Fibroblast of villous mesenchyme (primary cell): Measurements from ENCODE around the gene SLC35A4. TPM values are rescaled to one million over a fixed set of nuclear protein-coding genes. Genes with fewer than 3 reads are reported as not detected.
"Not testable (repeated sequence)": the region's sequence is repeated elsewhere in the genome, so short reads cannot be mapped to it uniquely, and the experiment has no call there.

Experiments used
- DNase-seq: peaks from one replicate; pipeline ENCODE4 v3.0.0-alpha.2; 2010; ENCODE audit warnings: low read depth
- H3K4me3 ChIP-seq: 2 replicates; pipeline ENCODE4 v1.5.1; 2011; ENCODE audit warnings: low read depth, mild to moderate bottlenecking, low read length
- CTCF ChIP-seq: IDR thresholded peaks from 2 replicates; pipeline ENCODE4 v1.5.1; 2012; ENCODE audit warnings: low read depth, mild to moderate bottlenecking, low read length; ENCODE audit not compliant: insufficient read depth
- total RNA-seq: library from RNA; depleted of rRNA; stranded (reverse); fragments of >200 nt; gene quantifications from 2 replicates; pipeline ENCODE4 v1.2.3, GENCODE V29; 2012

SLC35A4 gene
- total RNA-seq, 1 donor = 13.8 TPM

GRCh38 chr5:140576776-140577201 lies 12.2 kb downstream of the SLC35A4 start:
- no peak for TF ChIP-seq CTCF
- peak; percentile 17 for DNase-seq
- H3K4me3 ChIP-seq = no peak overlapping the region

GRCh38 chr5:140579188-140579747 lies 14.6 kb downstream of the SLC35A4 start:
- not testable (repeated sequence) for H3K4me3 ChIP-seq, DNase-seq

GRCh38 chr5:140587495-140587894 lies 22.9 kb downstream of the SLC35A4 start:
- no peak for TF ChIP-seq CTCF
- no peak overlapping the region for H3K4me3 ChIP-seq
- peak; percentile 21 for DNase-seq

GRCh38 chr5:140588311-140589070 lies 23.9 kb downstream of the SLC35A4 start:
- H3K4me3 ChIP-seq = no peak overlapping the region
- DNase-seq = peak; percentile 45
- no peak for TF ChIP-seq CTCF

- H3K4me3 ChIP-seq = no peak overlapping the region
- no peak for DNase-seq
- TF ChIP-seq CTCF = no peak
These were observed 26.2 kb downstream of the SLC35A4 start for GRCh38 chr5:140590861-140591260.

- DNase-seq = peak; percentile 52
- no peak for TF ChIP-seq CTCF
- H3K4me3 ChIP-seq = no peak overlapping the region
These were observed 27.2 kb downstream of the SLC35A4 start for GRCh38 chr5:140591747-140592372.

- peak overlapping the region; percentile 29 for H3K4me3 ChIP-seq
- not testable (repeated sequence) for DNase-seq
These were observed 28.4 kb downstream of the SLC35A4 start for GRCh38 chr5:140593070-140593469.

- TF ChIP-seq CTCF = no peak
- no peak overlapping the region for H3K4me3 ChIP-seq
- DNase-seq = no peak
These were observed 29.5 kb downstream of the SLC35A4 start for GRCh38 chr5:140594169-140594568.
